ENCODE measurements around the gene MRE11.

GRCh38 chr11:94457118-94458029 lies 36.3 kb downstream of the MRE11 start:
- TF ChIP-seq CTCF (IDR thresholded peaks at IDR 0.05) = no peak
- TF ChIP-seq POLR2A (IDR thresholded peaks at IDR 0.05) = no peak
